ENCODE data around the gene RBM17. TPM values are rescaled to one million over a fixed set of nuclear protein-coding genes. Genes with fewer than 3 reads are reported as not detected.
A peak's percentile ranks its signal among the peaks of the same experiment; 100 is the strongest.
"Not testable (repeated sequence)": the region's sequence is repeated elsewhere in the genome, so short reads cannot be mapped to it uniquely, and the experiment has no call there.

Gene RBM17
- total RNA-seq (100 to 1,000 TPM in 1 of 2 donors, 10 to 100 TPM in 1; 84.5 to 103 TPM), polyA plus RNA-seq (10 to 100 TPM; 65.5 to 76.7 TPM)
- long read RNA-seq, donor 1, transcript RBM17-201 (12 exons, 2,755 nt), result major isoform, 16 of 41 reads
- long read RNA-seq, donor 1, partial matches to known transcripts, result 18 of 41 reads
- long read RNA-seq, donor 1, other reads (novel, unspliced or antisense), result 0 of 41 reads
- long read RNA-seq, donor 2, partial matches to known transcripts, result 17 of 23 reads
- long read RNA-seq, donor 2, other reads (novel, unspliced or antisense), result 0 of 23 reads
- long read RNA-seq, donor 3, transcript RBM17-201 (12 exons, 2,755 nt), result major isoform, 8 of 26 reads
- long read RNA-seq, donor 3, partial matches to known transcripts, result 16 of 26 reads
- long read RNA-seq, donor 3, other reads (novel, unspliced or antisense), result 0 of 26 reads
- long read RNA-seq, donor 4, transcript RBM17-201 (12 exons, 2,755 nt), result major isoform, 6 of 19 reads
- long read RNA-seq, donor 4, partial matches to known transcripts, result 8 of 19 reads
- long read RNA-seq, donor 4, other reads (novel, unspliced or antisense), result 0 of 19 reads
- long read RNA-seq, donor 5, transcript RBM17-201 (12 exons, 2,755 nt), result major isoform, 26 of 92 reads
- long read RNA-seq, donor 5, transcript RBM17-212 (2 exons, 1,585 nt), result minor isoform, 7 of 92 reads
- long read RNA-seq, donor 5, partial matches to known transcripts, result 50 of 92 reads
- long read RNA-seq, donor 5, other reads (novel, unspliced or antisense), result 5 of 92 reads

- Histone ChIP-seq H3K27me3 (ENCODE audit: control insufficient read depth in 3 of 3, insufficient read depth in 3 of 3, low read length in 2 of 3) (peaks cover 0 to under 1% (median 0%) of the 10 kb centered on the region in 3 donors), H3K4me1 (ENCODE audit: control insufficient read depth in 5 of 5, insufficient read depth in 5 of 5, low read length in 5 of 5) (peaks cover 0 to 27% (median 11%) of the 10 kb centered on the region in 5 donors), H3K4me3 (peak within 1 kb of the TSS; percentile 78), H3K36me3 (ENCODE audit: control insufficient read depth in 4 of 4, insufficient read depth in 4 of 4, low read length in 4 of 4) (no peaks in the 10 kb centered on the region), H3K9ac (ENCODE audit: insufficient read depth in 1 of 2, low read length in 2 of 2) (peak within 1 kb of the TSS; percentile 69 to 76), H3K9me3 (ENCODE audit: control insufficient read depth in 4 of 4, insufficient read depth in 3 of 4, low read length in 3 of 4) (no peaks in the 10 kb centered on the region), H3K27ac (ENCODE audit: low read depth in 1 of 2, low read length in 1 of 2) (peak within 1 kb of the TSS; percentile 84 to 99)
- 0% methylated on average over 71 to 77 of the region's 77 CpGs for WGBS, 2 donors
- peak; percentile 100 for TF ChIP-seq CTCF (IDR thresholded peaks at IDR 0.05; ENCODE audit: control extremely low read depth, extremely low read depth)
- ATAC-seq (ENCODE audit: insufficient read depth, low FRiP score) (peak; percentile 98), DNase-seq (peak; percentile 98 to 99 (median 98))
Measured at GRCh38 chr10:6088721-6089333, at the start of gene RBM17. Gene RBM17 (plus strand): TSS chr10:6089034. CDS start chr10:6097066, 8,032 bp downstream.

GRCh38 chr10:6039711-6040110 lies 49.1 kb upstream of the RBM17 start:
- 95 to 97% methylated on average over 4 of the region's 4 CpGs for WGBS, 2 donors
- Histone ChIP-seq H3K4me3 (no peak overlapping the region), H3K9ac (ENCODE audit: insufficient read depth in 1 of 2, low read length in 2 of 2) (no peak overlapping the region), H3K27ac (ENCODE audit: low read depth in 1 of 2, low read length in 1 of 2) (no peak overlapping the region), H3K4me1 (ENCODE audit: control insufficient read depth in 5 of 5, insufficient read depth in 5 of 5, low read length in 5 of 5) (no peaks in the 10 kb centered on the region), H3K9me3 (ENCODE audit: control insufficient read depth in 4 of 4, insufficient read depth in 3 of 4, low read length in 3 of 4) (no peaks in the 10 kb centered on the region), H3K36me3 (ENCODE audit: control insufficient read depth in 4 of 4, insufficient read depth in 4 of 4, low read length in 4 of 4) (no peaks in the 10 kb centered on the region), H3K27me3 (ENCODE audit: control insufficient read depth in 3 of 3, insufficient read depth in 3 of 3, low read length in 2 of 3) (no peaks in the 10 kb centered on the region)
- no peak for TF ChIP-seq CTCF (IDR thresholded peaks at IDR 0.05; ENCODE audit: control extremely low read depth, extremely low read depth)
- ATAC-seq (ENCODE audit: insufficient read depth, low FRiP score) (no peak), DNase-seq (no peak)

GRCh38 chr10:6040205-6040604 lies 48.6 kb upstream of the RBM17 start:
- Histone ChIP-seq H3K36me3 (ENCODE audit: control insufficient read depth in 4 of 4, insufficient read depth in 4 of 4, low read length in 4 of 4) (no peaks in the 10 kb centered on the region), H3K27ac (ENCODE audit: low read depth in 1 of 2, low read length in 1 of 2) (no peak overlapping the region), H3K27me3 (ENCODE audit: control insufficient read depth in 3 of 3, insufficient read depth in 3 of 3, low read length in 2 of 3) (no peaks in the 10 kb centered on the region), H3K9me3 (ENCODE audit: control insufficient read depth in 4 of 4, insufficient read depth in 3 of 4, low read length in 3 of 4) (no peaks in the 10 kb centered on the region), H3K9ac (ENCODE audit: insufficient read depth in 1 of 2, low read length in 2 of 2) (no peak overlapping the region), H3K4me3 (no peak overlapping the region), H3K4me1 (ENCODE audit: control insufficient read depth in 5 of 5, insufficient read depth in 5 of 5, low read length in 5 of 5) (no peaks in the 10 kb centered on the region)
- 91 to 94% methylated on average over 5 of the region's 5 CpGs for WGBS, 2 donors
- DNase-seq, result no peak
- ATAC-seq (ENCODE audit: insufficient read depth, low FRiP score), result no peak
- no peak for TF ChIP-seq CTCF (IDR thresholded peaks at IDR 0.05; ENCODE audit: control extremely low read depth, extremely low read depth)

GRCh38 chr10:6043377-6043776 lies 45.5 kb upstream of the RBM17 start:
- not testable (repeated sequence) for H3K4me3 ChIP-seq; H3K4me1 ChIP-seq (ENCODE audit: control insufficient read depth in 5 of 5, insufficient read depth in 5 of 5, low read length in 5 of 5); H3K27me3 ChIP-seq (ENCODE audit: control insufficient read depth in 3 of 3, insufficient read depth in 3 of 3, low read length in 2 of 3); H3K36me3 ChIP-seq (ENCODE audit: control insufficient read depth in 4 of 4, insufficient read depth in 4 of 4, low read length in 4 of 4); H3K27ac ChIP-seq (ENCODE audit: low read depth in 1 of 2, low read length in 1 of 2); H3K9ac ChIP-seq (ENCODE audit: insufficient read depth in 1 of 2, low read length in 2 of 2); DNase-seq; H3K9me3 ChIP-seq (ENCODE audit: control insufficient read depth in 4 of 4, insufficient read depth in 3 of 4, low read length in 3 of 4); ATAC-seq (ENCODE audit: insufficient read depth, low FRiP score)
- 90 to 93% methylated on average over 6 of the region's 6 CpGs for WGBS, 2 donors
